HEK293 (cell line): Measurements from ENCODE around the gene SPACA4.

ENCODE experiments used
- YY1 ChIP-seq: fragments of 450-650 bp; formaldehyde crosslinking; IDR thresholded peaks from 2 replicates; pipeline ENCODE4 v1.5.1; 2018; ENCODE audit warnings: missing biosample characterization, missing genetic modification characterization
- ZNF549 ChIP-seq: fragments of 450-650 bp; IDR thresholded peaks from 2 replicates; pipeline ENCODE4 v1.5.1; 2018; ENCODE audit warnings: missing biosample characterization, missing genetic modification characterization, mild to moderate bottlenecking, inconsistent platforms, moderate library complexity
- TF ChIP-seq, protein P1 (sequence below): fragments of 450-650 bp; formaldehyde crosslinking; IDR thresholded peaks from 2 replicates; pipeline ENCODE4 v1.5.1; 2016; ENCODE audit warnings: missing biosample characterization, missing genetic modification characterization

GRCh38 chr19:48648134-48648533 is 41.6 kb downstream of the SPACA4 start:
- TF ChIP-seq ZNF549 (tag by site-specific recombination) (no peak), YY1 (tag by site-specific recombination) (no peak)
- TF ChIP-seq, protein P1, sequence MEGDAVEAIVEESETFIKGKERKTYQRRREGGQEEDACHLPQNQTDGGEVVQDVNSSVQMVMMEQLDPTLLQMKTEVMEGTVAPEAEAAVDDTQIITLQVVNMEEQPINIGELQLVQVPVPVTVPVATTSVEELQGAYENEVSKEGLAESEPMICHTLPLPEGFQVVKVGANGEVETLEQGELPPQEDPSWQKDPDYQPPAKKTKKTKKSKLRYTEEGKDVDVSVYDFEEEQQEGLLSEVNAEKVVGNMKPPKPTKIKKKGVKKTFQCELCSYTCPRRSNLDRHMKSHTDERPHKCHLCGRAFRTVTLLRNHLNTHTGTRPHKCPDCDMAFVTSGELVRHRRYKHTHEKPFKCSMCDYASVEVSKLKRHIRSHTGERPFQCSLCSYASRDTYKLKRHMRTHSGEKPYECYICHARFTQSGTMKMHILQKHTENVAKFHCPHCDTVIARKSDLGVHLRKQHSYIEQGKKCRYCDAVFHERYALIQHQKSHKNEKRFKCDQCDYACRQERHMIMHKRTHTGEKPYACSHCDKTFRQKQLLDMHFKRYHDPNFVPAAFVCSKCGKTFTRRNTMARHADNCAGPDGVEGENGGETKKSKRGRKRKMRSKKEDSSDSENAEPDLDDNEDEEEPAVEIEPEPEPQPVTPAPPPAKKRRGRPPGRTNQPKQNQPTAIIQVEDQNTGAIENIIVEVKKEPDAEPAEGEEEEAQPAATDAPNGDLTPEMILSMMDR (tag by site-specific recombination), result no peak
